SJSA1 (cell line): Measurements from ENCODE around the gene GRID1. TPM values are rescaled to one million over a fixed set of nuclear protein-coding genes. Genes with fewer than 3 reads are reported as not detected.
"Not testable (repeated sequence)": the region's sequence is repeated elsewhere in the genome, so short reads cannot be mapped to it uniquely, and the experiment has no call there.

Experiments used
- DNase-seq, 2 experiments: peaks; one replicate each; pipeline ENCODE4 v3.0.0-alpha.2; 2015 to 2020; ENCODE audit warnings: low spot score in 2 of 2, low read depth in 1 of 2
- H3K27ac ChIP-seq: fragments of 250-450 bp; sonication (Bioruptor Pico); 2 replicates; pipeline ENCODE4 v1.5.1; 2020; ENCODE audit warnings: mild to moderate bottlenecking, moderate library complexity
- H3K27me3 ChIP-seq: fragments of 250-450 bp; sonication (Bioruptor Pico); replicated peaks from 2 replicates; pipeline ENCODE4 v1.5.1; 2020; ENCODE audit warnings: mild to moderate bottlenecking, moderate library complexity
- H3K36me3 ChIP-seq: fragments of 250-450 bp; sonication (Bioruptor Pico); 2 replicates; pipeline ENCODE4 v1.5.1; 2020; ENCODE audit warnings: mild to moderate bottlenecking
- H3K4me1 ChIP-seq: fragments of 250-450 bp; sonication (Bioruptor Pico); replicated peaks from 2 replicates; pipeline ENCODE4 v1.6.1; 2021; ENCODE audit warnings: mild to moderate bottlenecking
- H3K4me3 ChIP-seq: fragments of 250-450 bp; sonication (Bioruptor Pico); 2 replicates; pipeline ENCODE4 v1.5.1; 2020; ENCODE audit warnings: mild to moderate bottlenecking
- H3K9me3 ChIP-seq: fragments of 250-450 bp; sonication (Bioruptor Pico); replicated peaks from 2 replicates; pipeline ENCODE4 v1.5.1; 2020; ENCODE audit warnings: mild to moderate bottlenecking
- total RNA-seq: library from RNA; depleted of rRNA; stranded (reverse); fragments of >200 nt; shearing (Covaris generic); gene quantifications from 2 replicates; pipeline ENCODE4 v1.2.3, GENCODE V29; 2014

GRID1 gene
- total RNA-seq, 1 experiment from 2014 or later = 0.05 TPM

- no peak for DNase-seq
- no peaks in the 10 kb centered on the region for H3K36me3 ChIP-seq
Observed at GRCh38 chr10:86176850-86177536, 189.6 kb downstream of the GRID1 start.

GRCh38 chr10:86175476-86175875 is 191.1 kb downstream of the GRID1 start:
- H3K4me1 ChIP-seq, H3K9me3 ChIP-seq, DNase-seq, H3K27ac ChIP-seq, H3K4me3 ChIP-seq, H3K36me3 ChIP-seq, H3K27me3 ChIP-seq: not testable (repeated sequence)

More at GRCh38 chr10:86176850-86177536, 189.6 kb downstream of the GRID1 start:
- H3K27ac ChIP-seq = no peak overlapping the region
- no peaks in the 10 kb centered on the region for H3K27me3 ChIP-seq
- H3K4me1 ChIP-seq = no peaks in the 10 kb centered on the region
- H3K9me3 ChIP-seq = no peaks in the 10 kb centered on the region
- no peak overlapping the region for H3K4me3 ChIP-seq

- no peaks in the 10 kb centered on the region for H3K27me3 ChIP-seq
- DNase-seq = no peak
Observed at GRCh38 chr10:86172301-86172700, 194.3 kb downstream of the GRID1 start.

GRCh38 chr10:86170255-86171108 is 196.1 kb downstream of the GRID1 start:
- Histone ChIP-seq H3K27ac (no peak overlapping the region), H3K4me1 (no peaks in the 10 kb centered on the region), H3K27me3 (no peaks in the 10 kb centered on the region), H3K4me3 (no peak overlapping the region), H3K9me3 (no peaks in the 10 kb centered on the region), H3K36me3 (no peaks in the 10 kb centered on the region)
- no peak for DNase-seq

More at GRCh38 chr10:86172301-86172700, 194.3 kb downstream of the GRID1 start:
- Histone ChIP-seq H3K4me1 (no peaks in the 10 kb centered on the region), H3K27ac (no peak overlapping the region), H3K36me3 (no peaks in the 10 kb centered on the region), H3K9me3 (no peaks in the 10 kb centered on the region), H3K4me3 (no peak overlapping the region)

- no peak for DNase-seq
- Histone ChIP-seq H3K27me3 (no peaks in the 10 kb centered on the region), H3K27ac (no peak overlapping the region), H3K9me3 (no peaks in the 10 kb centered on the region), H3K36me3 (no peaks in the 10 kb centered on the region), H3K4me3 (no peak overlapping the region), H3K4me1 (no peaks in the 10 kb centered on the region)
Observed at GRCh38 chr10:86169506-86170254, 196.9 kb downstream of the GRID1 start.

GRCh38 chr10:86169066-86169465 is 197.5 kb downstream of the GRID1 start:
- no peak for DNase-seq
- Histone ChIP-seq H3K4me1 (no peaks in the 10 kb centered on the region), H3K27me3 (no peaks in the 10 kb centered on the region), H3K9me3 (no peaks in the 10 kb centered on the region), H3K27ac (no peak overlapping the region), H3K4me3 (no peak overlapping the region), H3K36me3 (no peaks in the 10 kb centered on the region)

- no peaks in the 10 kb centered on the region for H3K4me1 ChIP-seq
- H3K36me3 ChIP-seq = no peaks in the 10 kb centered on the region
- H3K27me3 ChIP-seq = no peaks in the 10 kb centered on the region
- H3K9me3 ChIP-seq = no peaks in the 10 kb centered on the region
- no peak overlapping the region for H3K4me3 ChIP-seq
- DNase-seq = no peak
- no peak overlapping the region for H3K27ac ChIP-seq
Observed at GRCh38 chr10:86168256-86168655, 198.3 kb downstream of the GRID1 start.

GRCh38 chr10:86167762-86168128 is 198.8 kb downstream of the GRID1 start:
- H3K4me1 ChIP-seq = no peaks in the 10 kb centered on the region
- H3K9me3 ChIP-seq = no peaks in the 10 kb centered on the region
- H3K27me3 ChIP-seq = no peaks in the 10 kb centered on the region
- H3K27ac ChIP-seq = no peak overlapping the region
- no peak for DNase-seq
- H3K4me3 ChIP-seq = no peak overlapping the region
- no peaks in the 10 kb centered on the region for H3K36me3 ChIP-seq

GRCh38 chr10:86167121-86167761 is 199.4 kb downstream of the GRID1 start:
- no peak for DNase-seq
- H3K4me3 ChIP-seq = no peak overlapping the region
- no peaks in the 10 kb centered on the region for H3K4me1 ChIP-seq
- no peaks in the 10 kb centered on the region for H3K9me3 ChIP-seq
- no peak overlapping the region for H3K27ac ChIP-seq
- H3K27me3 ChIP-seq = no peaks in the 10 kb centered on the region
- no peaks in the 10 kb centered on the region for H3K36me3 ChIP-seq

GRCh38 chr10:86165666-86166065 is 200.9 kb downstream of the GRID1 start:
- H3K4me3 ChIP-seq = no peak overlapping the region
- no peaks in the 10 kb centered on the region for H3K9me3 ChIP-seq
- no peaks in the 10 kb centered on the region for H3K27me3 ChIP-seq
- DNase-seq = no peak
- no peaks in the 10 kb centered on the region for H3K36me3 ChIP-seq
- no peak overlapping the region for H3K27ac ChIP-seq
- H3K4me1 ChIP-seq = no peaks in the 10 kb centered on the region

- Histone ChIP-seq H3K27me3 (no peaks in the 10 kb centered on the region), H3K36me3 (no peaks in the 10 kb centered on the region), H3K4me1 (no peaks in the 10 kb centered on the region), H3K27ac (no peak overlapping the region), H3K4me3 (no peak overlapping the region), H3K9me3 (no peaks in the 10 kb centered on the region)
- no peak for DNase-seq
Observed at GRCh38 chr10:86164960-86165630, 201.5 kb downstream of the GRID1 start.

- Histone ChIP-seq H3K27me3 (no peaks in the 10 kb centered on the region), H3K9me3 (no peaks in the 10 kb centered on the region), H3K4me3 (no peak overlapping the region), H3K36me3 (no peaks in the 10 kb centered on the region), H3K27ac (no peak overlapping the region), H3K4me1 (no peaks in the 10 kb centered on the region)
- no peak for DNase-seq
Observed at GRCh38 chr10:86164174-86164774, 202.3 kb downstream of the GRID1 start.
